Dendritic cell treated with granulocyte-macrophage colony-stimulating factor and Interleukin-4, amounts not matched to agents 40 ng/mL and 50 ng/mL, for 4 days (primary cell): ENCODE results near the gene FBXW5.

ENCODE experiments used
- H3K27ac Mint-ChIP-seq: one replicate; pipeline ENCODE4 v1.8.0; 2022; ENCODE audit warnings: mild to moderate bottlenecking, mixed read lengths
- H3K27me3 Mint-ChIP-seq: one replicate; pipeline ENCODE4 v1.8.0; 2022; ENCODE audit warnings: mild to moderate bottlenecking, mixed read lengths
- H3K36me3 Mint-ChIP-seq: one replicate; pipeline ENCODE4 v1.8.0; 2022; ENCODE audit warnings: low read depth, mixed read lengths
- H3K4me1 Mint-ChIP-seq: one replicate; pipeline ENCODE4 v1.8.0; 2022; ENCODE audit warnings: low read depth, mixed read lengths
- H3K4me3 Mint-ChIP-seq: one replicate; pipeline ENCODE4 v1.8.0; 2022; ENCODE audit warnings: mild to moderate bottlenecking, moderate library complexity, mixed read lengths
- H3K9me3 Mint-ChIP-seq: one replicate; pipeline ENCODE4 v1.8.0; 2022; ENCODE audit warnings: mixed read lengths
- intact Hi-C: fragments of 100-400 bp; cut with micrococcal nuclease; formaldehyde crosslinking; loops from one replicate; pipeline ENCODE4 v1.15.0; 2022

Gene FBXW5

DNA sequence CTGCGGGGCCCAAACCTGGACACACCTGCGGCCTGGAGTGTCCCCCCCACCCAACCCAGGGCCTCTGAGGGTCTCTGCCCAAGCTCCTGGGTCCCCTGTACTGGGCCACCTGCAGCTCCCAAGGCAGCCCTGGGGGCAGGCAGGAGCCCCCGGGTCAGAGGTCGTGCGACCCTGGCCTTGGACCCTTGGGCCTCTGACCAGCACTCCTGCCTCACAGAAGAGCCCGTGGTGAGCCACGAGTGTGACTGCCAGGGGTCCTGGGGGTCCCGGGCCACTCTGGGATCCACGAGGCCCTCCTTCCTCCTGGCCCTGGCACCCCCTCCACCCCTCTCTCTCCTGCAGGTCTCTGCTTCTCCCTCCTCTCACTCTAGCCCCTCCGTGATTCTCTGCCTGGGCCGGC lies 27.8 kb upstream of the FBXW5 start:
- H3K36me3 Mint-ChIP-seq: no peaks in the 10 kb centered on the region
- intact Hi-C loops: no loop called here
- H3K27me3 Mint-ChIP-seq: peaks cover 50% of the 10 kb centered on the region
- H3K27ac Mint-ChIP-seq: no peak overlapping the region
- H3K9me3 Mint-ChIP-seq: no peaks in the 10 kb centered on the region
- peaks cover 26% of the 10 kb centered on the region for H3K4me1 Mint-ChIP-seq
- H3K4me3 Mint-ChIP-seq: no peak overlapping the region

DNA sequence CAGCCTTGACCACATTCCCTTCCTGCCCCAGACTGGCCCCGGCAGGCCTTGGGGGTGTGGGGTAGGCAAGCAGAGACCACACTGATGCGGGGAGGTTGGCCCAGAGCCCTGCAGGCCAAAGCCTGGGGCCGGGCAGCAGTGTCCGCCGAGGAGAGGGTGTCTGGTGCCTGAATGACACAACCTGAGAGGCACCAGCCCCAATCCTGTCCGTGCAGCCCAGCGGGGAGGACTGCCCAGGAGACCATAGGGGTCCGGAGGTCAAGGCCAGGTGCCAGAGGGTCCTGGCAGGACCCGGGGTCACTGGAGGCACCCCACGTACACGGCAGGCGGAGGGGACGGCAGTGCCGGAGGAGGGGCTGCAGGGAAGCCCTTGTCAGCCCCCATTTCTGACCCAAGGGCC lies 27.2 kb upstream of the FBXW5 start:
- Mint-ChIP-seq H3K4me3 (no peak overlapping the region), H3K36me3 (no peaks in the 10 kb centered on the region), H3K9me3 (no peaks in the 10 kb centered on the region), H3K27me3 (peaks cover 49% of the 10 kb centered on the region), H3K4me1 (peaks cover 23% of the 10 kb centered on the region), H3K27ac (no peak overlapping the region)
- intact Hi-C loops: no loop called here

DNA sequence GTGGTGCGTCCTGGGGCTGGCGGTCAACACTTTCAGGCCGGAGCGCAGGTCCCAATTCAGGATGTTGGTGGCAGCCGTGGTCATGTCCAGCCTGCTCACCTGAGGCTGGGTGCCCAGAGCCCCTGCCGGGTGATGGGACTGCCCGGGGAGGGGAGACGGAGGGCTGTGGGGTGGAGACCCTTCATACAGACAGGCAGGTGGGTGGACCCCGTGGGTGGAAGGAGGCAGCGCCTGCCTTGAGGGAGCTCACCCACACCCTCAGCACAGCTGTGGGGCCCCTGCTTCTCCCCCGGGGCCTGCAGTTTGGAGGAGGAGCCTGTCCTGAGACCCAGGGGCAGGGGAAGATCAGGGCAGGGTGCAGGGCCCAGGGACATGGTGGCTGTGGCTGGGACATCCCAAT lies 25.8 kb upstream of the FBXW5 start:
- Mint-ChIP-seq H3K36me3 (no peaks in the 10 kb centered on the region), H3K4me3 (no peak overlapping the region), H3K27me3 (peaks cover 48% of the 10 kb centered on the region), H3K27ac (no peak overlapping the region), H3K9me3 (no peaks in the 10 kb centered on the region), H3K4me1 (peaks cover 21% of the 10 kb centered on the region)
- intact Hi-C loops: no loop called here

DNA sequence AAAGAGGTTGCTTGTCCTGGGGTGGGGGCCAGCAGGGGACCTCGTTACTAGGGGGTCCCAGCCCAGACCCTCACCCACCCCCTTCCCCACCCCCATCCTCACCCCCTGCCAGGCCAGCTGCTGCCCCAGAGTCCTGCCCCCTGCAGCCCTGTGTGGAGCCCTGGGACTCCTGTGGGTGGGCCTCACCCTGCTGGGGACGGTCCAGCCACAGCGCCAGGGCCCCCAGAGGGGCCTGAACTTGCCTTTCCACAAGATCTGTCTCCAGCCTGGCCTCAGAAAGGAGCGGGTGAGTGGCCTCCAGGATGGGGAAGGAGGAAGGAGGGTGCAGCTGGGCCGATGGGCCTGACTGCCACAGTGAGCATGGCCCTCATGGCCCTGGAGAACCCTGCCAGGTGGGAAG lies 25.2 kb upstream of the FBXW5 start:
- H3K4me3 Mint-ChIP-seq: no peak overlapping the region
- no peak overlapping the region for H3K27ac Mint-ChIP-seq
- H3K9me3 Mint-ChIP-seq: no peaks in the 10 kb centered on the region
- peaks cover 16% of the 10 kb centered on the region for H3K4me1 Mint-ChIP-seq
- intact Hi-C loops: no loop called here
- no peaks in the 10 kb centered on the region for H3K36me3 Mint-ChIP-seq
- peaks cover 45% of the 10 kb centered on the region for H3K27me3 Mint-ChIP-seq

DNA sequence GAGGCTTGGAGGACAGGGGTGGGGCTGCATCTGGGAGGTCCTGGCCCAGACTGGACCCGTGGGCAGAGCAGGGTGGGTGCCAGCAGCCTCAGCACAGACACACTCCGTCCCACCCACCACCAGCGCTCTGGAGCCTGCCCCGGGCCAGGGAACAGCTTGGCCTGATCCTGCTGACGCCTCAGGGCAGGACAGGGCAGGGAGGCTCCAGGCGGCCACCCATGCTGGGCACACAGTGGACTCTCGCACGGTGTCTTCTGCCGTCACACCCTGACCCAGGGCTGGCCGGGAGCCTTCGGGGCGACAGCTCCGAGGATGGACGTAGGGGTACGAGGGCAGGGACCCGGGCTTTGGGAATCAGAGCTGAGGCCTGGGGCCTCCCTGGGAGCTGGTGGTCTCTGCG lies 24.6 kb upstream of the FBXW5 start:
- H3K36me3 Mint-ChIP-seq: no peaks in the 10 kb centered on the region
- no peaks in the 10 kb centered on the region for H3K9me3 Mint-ChIP-seq
- intact Hi-C loops: no loop called here
- H3K4me3 Mint-ChIP-seq: no peak overlapping the region
- H3K27ac Mint-ChIP-seq: no peak overlapping the region
- peaks cover 19% of the 10 kb centered on the region for H3K4me1 Mint-ChIP-seq
- H3K27me3 Mint-ChIP-seq: peaks cover 42% of the 10 kb centered on the region

DNA sequence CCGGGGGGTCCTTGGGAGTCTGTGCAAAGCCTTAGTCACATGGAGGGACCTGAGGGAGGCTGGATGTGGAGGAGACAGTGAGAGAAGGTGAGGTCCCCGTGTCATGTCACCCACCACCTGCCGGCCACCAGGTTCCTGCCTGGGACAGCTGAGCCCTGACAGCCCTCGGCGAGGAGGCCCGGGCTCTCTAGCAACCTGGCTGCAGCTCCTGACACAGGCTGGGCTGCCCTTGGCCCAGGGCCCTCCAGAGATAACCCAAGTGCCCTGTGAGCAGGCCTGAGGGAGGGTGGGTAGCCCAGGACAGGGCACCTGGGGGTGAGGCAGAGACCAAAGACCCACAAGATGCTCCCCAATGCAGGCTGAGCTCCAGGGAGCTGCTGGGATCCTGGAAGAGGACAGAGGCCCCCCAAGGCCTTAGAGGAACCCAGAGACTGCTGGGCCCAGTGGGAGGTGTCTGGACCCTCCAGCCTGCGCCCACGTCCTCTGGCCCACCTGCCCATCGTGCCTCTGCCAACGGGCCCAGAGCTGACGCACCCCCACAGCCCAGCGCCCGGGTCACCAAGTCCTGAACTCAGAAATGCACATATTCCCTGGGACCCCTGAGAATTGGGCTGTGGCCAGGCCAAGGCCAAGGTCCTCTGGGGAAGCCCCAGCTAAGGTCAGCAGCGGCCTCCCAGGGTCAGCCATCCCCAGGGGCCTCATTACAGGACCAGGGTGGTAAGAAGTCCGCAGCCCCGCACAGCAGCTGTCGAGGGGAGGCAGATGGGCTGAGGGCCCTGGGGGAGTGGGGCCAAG lies 24.0 kb upstream of the FBXW5 start:
- Mint-ChIP-seq H3K9me3 (no peaks in the 10 kb centered on the region), H3K4me3 (no peak overlapping the region)

DNA sequence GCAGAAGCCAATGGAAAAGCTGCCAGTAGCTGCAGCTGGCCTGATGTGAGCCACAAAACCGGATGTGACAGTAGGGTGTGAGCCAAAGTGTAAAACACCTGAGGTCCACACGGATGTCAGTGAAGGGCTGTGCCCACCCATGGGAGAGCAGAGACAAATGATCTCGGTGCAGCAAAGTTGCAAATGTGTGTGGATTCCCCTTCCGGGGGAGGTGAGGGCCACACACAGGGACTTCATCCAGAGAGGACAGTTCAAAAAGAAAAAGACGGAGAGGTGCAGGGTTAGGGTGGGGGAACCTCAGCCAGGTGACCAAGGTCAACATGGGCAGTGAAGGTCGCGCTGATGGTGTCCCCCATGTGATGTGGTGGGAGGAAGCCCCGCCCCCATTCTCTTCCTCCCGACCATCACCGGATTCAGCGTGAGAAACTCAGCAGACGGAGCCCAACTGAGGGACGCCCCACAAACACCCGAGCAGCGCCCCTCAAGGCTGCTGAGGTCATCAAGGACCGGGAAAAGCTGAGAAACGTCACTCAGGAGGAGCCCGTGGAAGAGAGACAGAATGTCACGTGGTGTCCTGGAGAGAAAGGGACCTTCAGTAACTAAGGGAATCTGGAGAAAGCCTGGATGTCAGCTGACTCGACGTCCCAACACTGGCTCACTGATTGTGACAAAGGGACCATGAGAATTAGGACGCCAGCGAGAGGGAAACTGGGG lies 21.4 kb upstream of the FBXW5 start:
- no peaks in the 10 kb centered on the region for H3K9me3 Mint-ChIP-seq
- no peaks in the 10 kb centered on the region for H3K36me3 Mint-ChIP-seq
- H3K27ac Mint-ChIP-seq: peak overlapping the region; percentile 68
- peaks cover 20% of the 10 kb centered on the region for H3K4me1 Mint-ChIP-seq
- intact Hi-C loops: no loop called here
- peaks cover 37% of the 10 kb centered on the region for H3K27me3 Mint-ChIP-seq
- no peak overlapping the region for H3K4me3 Mint-ChIP-seq

More for the DNA sequence above, 24.0 kb upstream of the FBXW5 start:
- H3K4me1 Mint-ChIP-seq: peaks cover 20% of the 10 kb centered on the region
- peaks cover 41% of the 10 kb centered on the region for H3K27me3 Mint-ChIP-seq
- no peak overlapping the region for H3K27ac Mint-ChIP-seq
- intact Hi-C loops: no loop called here
- no peaks in the 10 kb centered on the region for H3K36me3 Mint-ChIP-seq

DNA sequence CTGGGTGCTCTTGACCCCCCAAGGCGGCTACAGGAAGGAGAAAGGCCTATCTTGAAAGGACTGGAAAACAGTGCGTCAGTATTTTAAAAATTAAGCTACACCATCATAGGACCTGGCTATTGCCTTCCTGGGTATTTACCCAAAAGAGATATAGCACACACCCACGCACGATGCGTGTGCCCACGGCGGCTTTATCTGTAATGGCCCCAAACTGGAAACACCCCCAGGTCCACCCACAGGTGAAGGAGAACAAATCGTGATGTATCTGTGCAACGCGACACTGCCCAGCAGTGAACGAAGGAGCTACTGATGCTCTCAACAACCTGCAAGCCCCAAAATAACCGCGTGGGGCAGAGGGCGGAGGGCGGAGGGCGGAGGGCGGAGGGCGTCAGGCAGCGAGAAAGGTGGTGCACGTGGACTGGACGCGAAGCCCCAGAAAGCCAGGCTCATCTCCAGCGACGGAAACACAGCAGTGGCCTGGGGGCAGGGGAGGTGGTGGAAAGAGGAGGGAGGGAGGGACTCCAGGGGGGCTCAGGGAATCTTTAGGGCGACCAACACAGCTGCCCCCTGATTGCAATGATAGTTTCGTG lies 20.4 kb upstream of the FBXW5 start:
- Mint-ChIP-seq H3K36me3 (no peaks in the 10 kb centered on the region), H3K27ac (peak overlapping the region; percentile 35), H3K27me3 (peaks cover 30% of the 10 kb centered on the region), H3K4me1 (peaks cover 20% of the 10 kb centered on the region), H3K4me3 (no peak overlapping the region), H3K9me3 (no peaks in the 10 kb centered on the region)
- intact Hi-C loops: no loop called here

DNA sequence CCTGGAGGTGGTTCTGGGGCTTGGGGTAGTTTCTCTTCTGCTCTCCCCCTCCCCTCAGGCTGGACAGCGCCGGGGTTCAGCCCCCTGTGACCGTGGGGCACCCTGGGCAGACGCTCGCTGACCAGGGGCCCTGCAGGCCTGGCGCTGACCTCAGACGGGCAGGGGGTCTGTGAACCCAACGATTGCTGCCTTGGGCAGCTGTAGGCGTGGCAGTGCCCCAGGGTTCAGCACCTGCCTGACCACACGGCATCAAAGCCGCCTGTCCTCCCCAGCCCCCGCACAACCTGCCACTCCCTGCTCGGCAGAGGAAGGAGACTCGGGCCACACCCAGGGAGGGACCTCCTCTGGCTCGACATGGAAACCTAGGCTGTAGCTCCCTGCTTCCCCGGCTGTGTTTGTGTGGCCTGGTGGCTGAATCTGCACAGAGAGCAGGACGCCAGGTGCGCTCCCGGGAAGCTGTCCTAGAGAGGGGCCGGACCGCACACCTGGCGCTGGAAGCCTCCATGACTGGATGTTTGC lies 19.7 kb upstream of the FBXW5 start:
- no peaks in the 10 kb centered on the region for H3K9me3 Mint-ChIP-seq
- peaks cover 29% of the 10 kb centered on the region for H3K27me3 Mint-ChIP-seq
- peaks cover 20% of the 10 kb centered on the region for H3K4me1 Mint-ChIP-seq
- H3K27ac Mint-ChIP-seq: peak overlapping the region; percentile 35
- intact Hi-C loops: no loop called here
- H3K4me3 Mint-ChIP-seq: no peak overlapping the region
- H3K36me3 Mint-ChIP-seq: no peaks in the 10 kb centered on the region

DNA sequence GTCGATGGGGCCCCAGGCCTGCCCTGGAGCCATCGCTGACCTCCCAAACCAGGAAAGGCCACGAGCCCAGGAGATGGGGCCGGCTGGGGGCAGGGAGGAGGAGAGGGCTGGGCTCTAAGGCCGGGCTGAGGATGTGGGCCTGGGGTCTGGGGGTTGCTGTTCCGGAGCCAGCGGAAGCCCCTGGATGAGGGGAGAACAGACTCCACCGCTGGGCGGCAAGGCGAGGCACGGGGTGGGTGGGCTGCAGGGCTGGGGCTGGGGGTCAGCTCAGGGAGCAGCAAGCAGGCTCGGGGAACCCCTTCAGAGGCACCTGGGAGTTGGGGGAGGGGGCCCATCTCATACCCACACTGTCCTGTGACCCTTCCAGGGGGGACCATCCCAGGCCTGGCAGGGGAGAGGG lies 19.2 kb upstream of the FBXW5 start:
- intact Hi-C loops: no loop called here
- H3K27ac Mint-ChIP-seq: peak overlapping the region; percentile 28
- peaks cover 26% of the 10 kb centered on the region for H3K27me3 Mint-ChIP-seq
- H3K4me3 Mint-ChIP-seq: no peak overlapping the region
- no peaks in the 10 kb centered on the region for H3K9me3 Mint-ChIP-seq
- no peaks in the 10 kb centered on the region for H3K36me3 Mint-ChIP-seq
- peaks cover 20% of the 10 kb centered on the region for H3K4me1 Mint-ChIP-seq

DNA sequence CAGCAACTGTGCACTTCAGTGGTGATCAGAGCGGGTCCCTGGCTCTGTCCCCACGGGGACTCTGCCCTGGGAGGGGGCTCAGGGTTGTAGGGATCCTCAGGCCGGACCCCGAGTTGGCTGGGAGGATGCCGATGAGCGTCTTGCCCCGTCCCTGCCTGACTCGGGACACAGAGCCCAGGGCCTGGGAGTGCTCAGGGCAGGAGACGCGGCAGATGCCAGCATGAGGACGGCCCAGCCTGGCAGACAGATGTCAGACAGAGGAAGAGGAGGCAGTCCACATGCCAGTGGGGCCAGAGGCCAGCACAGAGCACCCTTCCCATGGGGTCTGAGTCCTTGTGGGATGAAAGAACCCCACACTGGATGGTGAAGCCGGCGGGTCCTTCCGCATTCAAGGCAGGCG lies 18.8 kb upstream of the FBXW5 start:
- Mint-ChIP-seq H3K4me1 (peaks cover 20% of the 10 kb centered on the region), H3K27ac (peak overlapping the region; percentile 28), H3K36me3 (no peaks in the 10 kb centered on the region), H3K27me3 (peaks cover 24% of the 10 kb centered on the region), H3K4me3 (no peak overlapping the region), H3K9me3 (no peaks in the 10 kb centered on the region)
- intact Hi-C loops: no loop called here

DNA sequence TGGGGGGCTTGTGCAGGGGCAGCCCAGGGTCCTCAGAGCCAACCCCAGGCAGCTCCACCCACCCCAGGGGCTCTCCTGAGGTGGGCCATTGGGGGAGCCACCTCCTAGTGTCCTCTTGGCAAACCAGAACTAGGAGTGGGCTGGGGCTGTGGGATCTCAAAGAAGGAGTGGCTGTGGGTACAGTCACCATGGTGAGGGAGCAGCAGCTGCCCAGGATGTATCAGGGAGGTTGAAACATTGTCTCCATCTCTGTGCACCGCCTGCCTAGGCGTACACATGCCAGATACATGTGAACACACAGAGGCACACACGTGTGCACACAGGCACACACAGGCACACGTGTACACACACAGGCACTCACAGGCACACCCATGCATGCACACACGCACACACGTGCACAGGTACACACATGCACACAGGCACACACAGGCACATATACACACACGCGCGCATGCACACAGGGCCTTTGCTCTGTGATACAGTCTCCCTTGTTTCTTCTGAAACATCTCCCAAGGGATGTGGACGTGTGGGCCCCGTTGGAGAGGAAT lies 18.2 kb upstream of the FBXW5 start:
- Mint-ChIP-seq H3K36me3 (no peaks in the 10 kb centered on the region), H3K9me3 (no peaks in the 10 kb centered on the region), H3K4me1 (peaks cover 20% of the 10 kb centered on the region), H3K27me3 (peaks cover 26% of the 10 kb centered on the region), H3K27ac (peak overlapping the region; percentile 28), H3K4me3 (no peak overlapping the region)
- intact Hi-C loops: no loop called here

DNA sequence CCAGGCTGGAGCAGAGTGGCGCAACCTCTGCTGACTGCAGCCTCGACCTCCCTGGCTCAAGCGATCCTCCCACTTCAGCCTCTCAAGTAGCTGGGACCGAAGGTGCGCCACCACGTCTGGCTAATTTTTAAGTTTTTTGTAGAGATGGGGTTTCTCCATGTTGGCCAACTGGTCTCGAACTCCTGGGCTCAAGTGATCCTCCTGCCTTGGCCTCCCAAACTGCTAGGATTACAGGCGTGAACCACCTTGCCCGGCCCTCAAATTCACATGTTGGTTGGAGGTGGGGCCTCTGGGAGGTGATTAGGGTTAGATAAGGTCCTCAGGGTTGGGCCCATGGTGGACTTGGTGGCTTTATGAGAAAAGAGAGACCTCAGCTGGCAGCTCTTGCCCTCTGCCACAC lies 17.6 kb upstream of the FBXW5 start:
- peaks cover 20% of the 10 kb centered on the region for H3K4me1 Mint-ChIP-seq
- no peak overlapping the region for H3K27ac Mint-ChIP-seq

More for the DNA sequence above, 17.6 kb upstream of the FBXW5 start:
- H3K27me3 Mint-ChIP-seq: peaks cover 25% of the 10 kb centered on the region
- no peaks in the 10 kb centered on the region for H3K36me3 Mint-ChIP-seq
- H3K9me3 Mint-ChIP-seq: no peaks in the 10 kb centered on the region
- intact Hi-C loops: no loop called here
- H3K4me3 Mint-ChIP-seq: no peak overlapping the region
